ENCODE results near the gene RPS6KA2.

The RPS6KA2 gene

GRCh38 chr6:166633732-166634535 lies 6.9 kb upstream of the RPS6KA2 start:
- no peak for DNase-seq

- no peak for DNase-seq
These were observed 5.7 kb upstream of the RPS6KA2 start for GRCh38 chr6:166632731-166633130.

DNA sequence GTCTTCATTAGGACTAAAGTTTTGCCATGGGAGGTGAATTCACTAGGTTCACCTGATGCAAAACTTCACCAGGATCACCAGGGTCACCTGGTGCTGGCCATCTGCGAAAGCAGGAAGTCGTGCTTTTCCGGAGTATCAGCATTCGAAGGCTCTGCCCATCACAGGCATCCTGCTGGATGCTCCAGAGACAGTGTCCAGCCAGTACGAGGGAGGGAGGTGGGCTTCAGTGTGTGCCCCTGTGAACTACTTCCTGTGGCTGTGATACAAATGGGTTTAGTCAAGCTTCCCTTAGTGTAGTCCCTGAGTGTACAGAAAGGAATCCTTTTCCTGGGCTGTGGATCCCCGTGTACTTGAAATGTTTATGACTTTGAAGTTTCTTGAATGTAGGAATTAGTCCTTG lies 3.4 kb upstream of the RPS6KA2 start:
- DNase-seq = no peak

- no peak for DNase-seq
These were observed 2.6 kb upstream of the RPS6KA2 start for GRCh38 chr6:166629628-166630027.

GRCh38 chr6:166627875-166628801 lies 1.1 kb upstream of the RPS6KA2 start:
- peak; percentile 60 for DNase-seq

- peak; percentile 77 for DNase-seq
These were observed 646 bp downstream of the RPS6KA2 start for GRCh38 chr6:166626177-166627032.

GRCh38 chr6:166625356-166625755 lies 1.7 kb downstream of the RPS6KA2 start:
- peak; percentile 48 for DNase-seq

GRCh38 chr6:166624275-166624674 lies 2.8 kb downstream of the RPS6KA2 start:
- DNase-seq = peak; percentile 35

DNA sequence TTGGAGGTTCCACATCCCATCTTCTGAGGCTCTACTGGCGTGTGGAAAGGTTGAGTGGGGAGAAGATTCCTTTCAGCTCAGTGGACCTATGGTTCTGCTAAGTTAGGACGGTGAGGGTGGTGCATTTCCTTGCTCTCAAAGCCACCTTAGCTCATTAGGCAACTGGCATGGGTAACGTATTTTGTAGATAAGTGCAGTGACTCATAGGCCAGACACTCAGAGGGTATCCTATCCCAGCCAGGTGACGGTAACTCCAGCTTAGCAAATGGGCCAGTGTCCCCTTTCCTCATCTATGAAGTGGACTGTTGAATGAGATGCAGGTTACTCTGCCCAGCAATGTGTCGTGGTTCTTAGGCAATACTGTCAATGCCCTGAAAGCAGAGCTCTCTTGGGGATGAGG lies 3.7 kb downstream of the RPS6KA2 start:
- DNase-seq = peak; percentile 40

GRCh38 chr6:166621114-166621540 lies 5.9 kb downstream of the RPS6KA2 start:
- DNase-seq = no peak

DNA sequence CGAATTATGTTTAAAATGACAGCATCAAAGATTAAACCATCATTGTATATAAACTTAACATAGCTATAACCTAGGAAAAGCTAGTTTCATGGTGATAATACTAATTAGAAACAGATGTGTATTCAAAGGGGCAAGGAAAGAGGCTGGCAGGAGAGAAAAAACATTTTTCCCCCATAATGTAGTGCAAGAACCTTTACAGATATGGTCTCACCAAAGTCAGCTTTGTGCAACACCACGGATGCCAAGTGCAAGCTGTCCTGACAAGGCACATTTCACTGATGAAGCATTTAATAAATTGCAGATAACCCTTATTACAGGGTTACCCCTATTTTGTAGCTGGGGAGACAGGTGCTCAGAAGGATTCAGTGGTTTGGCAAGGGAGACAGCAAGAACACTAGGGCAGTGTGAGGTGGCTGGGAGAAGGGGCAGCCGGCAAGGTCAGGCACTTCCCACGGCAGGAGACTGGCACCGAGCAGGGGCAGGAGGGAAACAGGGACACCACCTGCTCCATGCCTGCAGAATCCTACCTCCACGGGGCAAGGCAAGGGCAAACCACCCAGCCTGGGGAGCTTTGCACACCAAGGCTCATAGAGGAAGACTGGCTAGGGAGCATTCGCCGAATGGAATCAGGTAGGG lies 6.5 kb downstream of the RPS6KA2 start:
- peak; percentile 40 for DNase-seq

GRCh38 chr6:166619912-166620311 lies 7.1 kb downstream of the RPS6KA2 start:
- DNase-seq = peak; percentile 11

GRCh38 chr6:166618866-166619761 lies 7.9 kb downstream of the RPS6KA2 start:
- peak; percentile 40 for DNase-seq

DNA sequence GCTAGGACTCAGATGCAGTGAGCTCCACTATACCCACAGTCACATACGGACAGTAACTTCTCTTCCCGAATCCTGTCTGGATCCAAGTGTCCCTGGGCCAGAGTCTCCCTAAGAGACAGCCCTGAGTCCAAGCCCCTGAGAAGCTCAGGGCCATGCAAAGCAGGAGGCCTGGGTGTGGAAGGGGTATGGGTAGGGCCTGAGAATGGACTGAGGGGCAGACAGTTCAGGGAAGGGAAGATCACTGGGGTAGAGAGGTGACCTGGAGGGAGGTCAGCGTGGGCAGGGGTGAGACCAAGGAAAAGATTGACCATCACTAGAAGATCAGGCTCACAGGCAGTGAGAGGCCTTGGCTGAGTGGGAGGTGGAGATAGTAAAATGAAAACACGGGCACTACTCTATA lies 8.8 kb downstream of the RPS6KA2 start:
- peak; percentile 24 for DNase-seq

- DNase-seq = peak; percentile 15
These were observed 9.7 kb downstream of the RPS6KA2 start for GRCh38 chr6:166617359-166617758.

DNA sequence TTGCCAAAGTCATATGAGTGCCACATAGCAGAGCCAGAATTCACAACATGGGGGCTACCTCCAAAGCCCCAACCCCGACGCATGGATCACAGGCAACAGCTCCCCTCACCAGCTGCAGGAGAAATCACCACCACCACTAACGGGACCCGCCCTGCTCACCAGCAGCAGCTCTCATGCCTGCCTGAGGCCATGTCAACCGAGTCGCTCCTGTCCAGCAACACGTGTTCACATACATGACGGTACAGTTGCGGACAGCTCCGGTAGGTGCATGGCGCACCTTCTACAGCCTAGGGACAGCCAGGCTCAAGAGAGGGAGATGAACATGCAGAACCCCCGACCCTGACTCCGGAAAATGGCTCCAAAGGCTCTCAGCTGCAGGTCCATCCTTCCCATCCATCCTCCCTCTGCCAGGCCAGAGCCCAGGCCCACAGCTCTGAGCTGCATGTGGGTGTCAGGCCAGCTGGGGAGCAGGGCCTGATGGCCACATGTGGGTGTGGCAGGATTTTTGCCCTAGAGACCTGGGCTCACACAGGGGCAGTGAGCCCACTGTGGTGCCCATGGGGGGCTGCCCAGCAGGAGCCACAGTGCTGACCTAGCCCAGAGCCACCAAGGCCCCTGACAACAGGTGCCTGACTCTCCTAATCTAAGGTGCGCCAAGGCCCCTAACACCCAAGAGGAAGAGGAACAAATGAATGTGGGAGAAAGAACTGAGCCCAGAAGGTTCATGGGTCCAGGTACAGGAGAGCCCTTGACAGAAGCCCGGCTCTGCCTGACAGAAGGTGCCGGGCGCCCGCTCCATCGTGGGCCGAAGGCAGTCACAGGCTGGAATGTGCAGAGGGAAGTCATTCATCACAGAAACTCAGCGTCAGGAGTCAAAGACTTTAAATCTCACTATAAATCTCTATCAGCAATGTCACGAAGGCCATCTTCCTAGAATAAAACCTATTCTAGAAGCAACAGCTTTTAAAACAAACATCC lies 10.5 kb downstream of the RPS6KA2 start:
- DNase-seq = peak; percentile 45

DNA sequence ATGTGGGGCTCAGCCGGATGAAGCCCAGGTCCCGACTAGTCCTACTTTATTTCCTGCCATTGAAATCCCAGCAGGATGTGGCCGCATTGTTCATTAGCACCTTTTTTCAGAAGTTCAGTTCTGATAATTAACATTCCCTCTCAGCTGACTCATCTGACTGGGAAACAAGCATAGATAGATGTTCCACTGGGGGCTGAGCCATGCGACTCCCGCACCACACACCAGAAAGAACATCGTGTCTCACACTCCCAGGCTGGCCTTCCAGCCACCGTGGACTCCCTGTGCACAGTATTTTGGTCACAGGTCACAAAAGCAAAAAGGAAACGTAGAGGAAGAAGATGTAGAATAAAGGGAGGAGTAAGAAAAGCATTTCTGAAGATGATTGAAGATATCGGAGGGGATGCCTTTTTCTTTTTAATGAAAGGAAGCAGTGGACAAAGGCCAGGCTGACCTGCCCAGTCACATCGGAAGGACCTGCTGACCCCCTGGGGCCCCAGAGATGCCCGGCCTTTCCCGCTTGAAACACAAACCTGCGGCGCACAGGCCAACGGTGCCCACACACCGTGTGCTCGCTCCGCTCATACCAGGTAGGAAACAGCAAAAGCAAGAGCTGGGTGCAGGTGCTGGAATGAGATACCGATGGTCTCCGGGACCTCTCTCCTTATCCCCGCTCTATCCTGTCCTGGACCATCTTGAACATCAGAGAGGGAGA lies 11.8 kb downstream of the RPS6KA2 start:
- DNase-seq = peak; percentile 32

GRCh38 chr6:166614589-166614988 lies 12.5 kb downstream of the RPS6KA2 start:
- DNase-seq = no peak

DNA sequence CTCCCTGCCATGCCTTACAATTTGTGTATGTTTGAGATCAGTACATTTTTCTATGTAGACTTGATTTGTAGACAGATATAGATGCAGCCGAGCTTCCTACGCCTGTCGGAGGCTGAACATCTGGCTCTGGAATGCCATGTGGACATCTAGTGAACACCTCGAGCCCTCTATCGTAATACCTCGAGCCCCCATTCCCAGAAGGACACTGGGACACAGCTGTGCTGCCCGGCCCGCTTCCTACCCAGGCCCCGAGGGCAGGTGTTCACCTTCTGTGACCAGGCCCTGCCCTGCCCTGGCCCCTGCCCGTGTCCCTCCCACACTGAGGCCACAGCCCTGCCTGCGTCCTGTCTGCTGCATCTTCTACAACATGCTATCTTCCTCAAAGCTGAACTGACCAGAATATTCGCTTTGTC lies 12.9 kb downstream of the RPS6KA2 start:
- DNase-seq = no peak
